A549 (cell line): Measurements from ENCODE around the gene ZBTB47. TPM values are rescaled to one million over a fixed set of nuclear protein-coding genes. Genes with fewer than 3 reads are reported as not detected.
A peak's percentile ranks its signal among the peaks of the same experiment; 100 is the strongest.

Experiments
- ATAC-seq, 2 experiments: fragments of 200-7000 bp in 1 of 2; fragments of >200 bp in 1 of 2; cut with Nextera tagmentation in 1 of 2; cut with Tn5 transposase in 1 of 2; 3 replicates each; pipeline versions ENCODE4 v1.8.0 to v1.9.1; 2018 to 2020; ENCODE audit warnings: mild to moderate bottlenecking in 1 of 2, moderate library complexity in 1 of 2
- CTCF ChIA-PET: fragments of 300-600 bp; sonication (Branson Sonifier 250); formaldehyde crosslinking; extraction: SDS; loops from one replicate; lab custom pipeline; 2021; ENCODE audit warnings: antibody characterized with exemption, inconsistent platforms; lab: Yijun Ruan, JAX
- POLR2A ChIA-PET: fragments of 350-600 bp; formaldehyde crosslinking; extraction: SDS; loops from one replicate; lab custom pipeline; 2021; ENCODE audit warnings: antibody characterized with exemption, inconsistent platforms; lab: Yijun Ruan, JAX
- DNase-seq, 2 experiments: peaks; one replicate each; pipeline versions ENCODE4 v3.0.0 to v3.0.0-alpha.2; 2011 to 2016; ENCODE audit warnings: low read depth in 1 of 2, low spot score in 1 of 2
- FAIRE-seq: peaks from 2 replicates; lab custom pipeline; 2011; peaks lifted over from hg19 to GRCh38; lab: Jason Lieb, UNC
- H3K27ac ChIP-seq, 2 experiments: fragments of >200 bp; sonication (Bioruptor Twin); formaldehyde crosslinking; 3 replicates each; pipeline ENCODE4 v1.5.1; 2016 to 2017
- H3K4me1 ChIP-seq: fragments of >200 bp; sonication (Bioruptor Twin); formaldehyde crosslinking; 3 replicates; pipeline ENCODE4 v1.6.1; 2016
- H3K4me2 ChIP-seq: fragments of >200 bp; sonication (Bioruptor Twin); formaldehyde crosslinking; 3 replicates; pipeline ENCODE4 v1.6.1; 2016
- H3K4me3 ChIP-seq: fragments of >200 bp; sonication (Bioruptor Twin); formaldehyde crosslinking; 3 replicates; pipeline ENCODE4 v1.5.1; 2016
- H3K9me3 ChIP-seq: fragments of >200 bp; sonication (Bioruptor Twin); formaldehyde crosslinking; 3 replicates; pipeline ENCODE4 v1.6.1; 2016
- ATOH8 ChIP-seq: fragments of 250-450 bp; sonication (Bioruptor Pico); IDR thresholded peaks from 2 replicates; pipeline ENCODE4 v1.5.0; 2020; ENCODE audit warnings: low read depth, mild to moderate bottlenecking, moderate library complexity
- BCL3 ChIP-seq: fragments of >200 bp; sonication (Bioruptor Twin); formaldehyde crosslinking; IDR thresholded peaks from 3 replicates; pipeline ENCODE4 v1.6.1; 2016
- BHLHE40 ChIP-seq: IDR thresholded peaks from 2 replicates; pipeline ENCODE4 v1.6.1; 2012; ENCODE audit warnings: low read depth, low read length, inconsistent platforms
- CHD2 ChIP-seq: fragments of 150-350 bp; IDR thresholded peaks from 2 replicates; pipeline ENCODE4 v1.6.1; 2014; ENCODE audit warnings: low read length; ENCODE audit not compliant: partially characterized antibody
- CHD4 ChIP-seq: fragments of 200-600 bp; sonication (generic); IDR thresholded peaks from 2 replicates; pipeline ENCODE4 v1.6.1; 2016; ENCODE audit warnings: antibody characterized with exemption, mild to moderate bottlenecking, borderline replicate concordance
- CTCF ChIP-seq: fragments of >200 bp; sonication (Bioruptor Twin); formaldehyde crosslinking; IDR thresholded peaks from 3 replicates; pipeline ENCODE4 v1.5.1; 2016
- EHMT2 ChIP-seq: fragments of 200-600 bp; sonication (generic); IDR thresholded peaks from 2 replicates; pipeline ENCODE4 v1.6.1; 2016; ENCODE audit warnings: antibody characterized with exemption, low read depth, mild to moderate bottlenecking, moderate library complexity
- GATA3 ChIP-seq: IDR thresholded peaks from 2 replicates; pipeline ENCODE4 v1.6.1; 2012; ENCODE audit warnings: borderline replicate concordance
- HEYL ChIP-seq: fragments of 250-450 bp; sonication (Bioruptor Pico); IDR thresholded peaks from 2 replicates; pipeline ENCODE4 v1.8.0; 2021; ENCODE audit warnings: mild to moderate bottlenecking, moderate library complexity
- HOXA7 ChIP-seq: fragments of 250-450 bp; sonication (Bioruptor Pico); IDR thresholded peaks from 2 replicates; pipeline ENCODE4 v1.5.0; 2020; ENCODE audit warnings: mild to moderate bottlenecking, moderate library complexity
- HOXB5 ChIP-seq: fragments of 250-450 bp; sonication (Bioruptor Pico); IDR thresholded peaks from 2 replicates; pipeline ENCODE4 v1.5.0; 2020; ENCODE audit warnings: mild to moderate bottlenecking, moderate library complexity
- JUN ChIP-seq, 2 experiments: fragments of >200 bp; sonication (Bioruptor Twin); formaldehyde crosslinking; IDR thresholded peaks; 2 replicates in 1 of 2; 3 replicates in 1 of 2; pipeline ENCODE4 v1.6.1; 2016 to 2017
- JUNB ChIP-seq: fragments of >200 bp; sonication (Bioruptor Twin); formaldehyde crosslinking; IDR thresholded peaks from 2 replicates; pipeline ENCODE4 v1.6.1; 2016
- KDM1A ChIP-seq: fragments of 200-600 bp; sonication (generic); IDR thresholded peaks from 2 replicates; pipeline ENCODE4 v1.6.1; 2016; ENCODE audit warnings: low read depth, mild to moderate bottlenecking
- MYC ChIP-seq: IDR thresholded peaks from 2 replicates; pipeline ENCODE4 v1.6.1; 2012; ENCODE audit warnings: mild to moderate bottlenecking, inconsistent platforms, low read length, improper control_type of control experiment, borderline replicate concordance
- PBX3 ChIP-seq: IDR thresholded peaks from 2 replicates; pipeline ENCODE4 v1.6.1; 2012
- RARB ChIP-seq: fragments of 250-450 bp; sonication (Bioruptor Pico); IDR thresholded peaks from 2 replicates; pipeline ENCODE4 v1.8.0; 2021; ENCODE audit warnings: mild to moderate bottlenecking, moderate library complexity
- RNF2 ChIP-seq: fragments of 200-600 bp; sonication (generic); IDR thresholded peaks from 2 replicates; pipeline ENCODE4 v1.6.1; 2016; ENCODE audit warnings: low read depth, mild to moderate bottlenecking, antibody characterized with exemption, moderate library complexity, borderline replicate concordance
- SMC3 ChIP-seq: fragments of >200 bp; sonication (Bioruptor Twin); formaldehyde crosslinking; IDR thresholded peaks from 3 replicates; pipeline ENCODE4 v1.6.1; 2018; ENCODE audit warnings: inconsistent platforms
- TFCP2L1 ChIP-seq: fragments of 250-450 bp; sonication (Bioruptor Pico); IDR thresholded peaks from 2 replicates; pipeline ENCODE4 v1.5.0; 2021; ENCODE audit warnings: mild to moderate bottlenecking
- ZC3H11A ChIP-seq: fragments of 450-650 bp; IDR thresholded peaks from 2 replicates; pipeline ENCODE4 v1.6.1; 2014; ENCODE audit warnings: antibody characterized with exemption, mild to moderate bottlenecking
- WGBS: methylation state at CpG from one replicate; pipeline ENCODE4 v1.1.6; 2017; ENCODE audit errors: missing lambda C conversion rate; 5-methylcytosine and 5-hydroxymethylcytosine counted together
- polyA plus RNA-seq, 4 experiments: library from polyadenylated mRNA; depleted of rRNA in 3 of 4; stranded (reverse); fragments of >200 nt; fragmentation: RNase III in 1 of 4; extraction: RNeasy Plus Mini Kit Qiagen cat#74134 plus additional on column Dnase treatment in 1 of 4; gene quantifications; 2 replicates in 3 of 4; 3 replicates in 1 of 4; pipeline ENCODE4 v1.2.3, GENCODE V29; 2011 to 2017

The ZBTB47 gene
- polyA plus RNA-seq, 2 of the 4 experiments (the other 2 are of a cell fraction): 2.5 to 6.8 TPM

GRCh38 chr3:42666577-42666998, 13.1 kb downstream of the ZBTB47 start (continued):
- TF ChIP-seq HOXA7 (no peak), GATA3 (no peak), HEYL (CRISPR knock-in tag) (no peak), BHLHE40 (no peak)

GRCh38 chr3:42667096-42667522, 13.6 kb downstream of the ZBTB47 start:
- Histone ChIP-seq H3K4me1 (no peaks in the 10 kb centered on the region), H3K27ac (no peak overlapping the region), H3K4me3 (no peak overlapping the region), H3K4me2 (no peak overlapping the region), H3K9me3 (no peaks in the 10 kb centered on the region)
- TF ChIP-seq JUNB: no peak
- TF ChIP-seq JUN (IDR thresholded peaks at IDR 0.05): no peak
- no peak for TF ChIP-seq MYC
- TF ChIP-seq ZC3H11A: no peak
- TF ChIP-seq PBX3: no peak; the same call in 1 of the 2 replicates
- no peak for TF ChIP-seq CHD2
- no peak for TF ChIP-seq ATOH8 (CRISPR knock-in tag)
- TF ChIP-seq TFCP2L1 (CRISPR knock-in tag): no peak
- TF ChIP-seq EHMT2: no peak
- TF ChIP-seq RARB (CRISPR knock-in tag): no peak
- no peak for TF ChIP-seq RNF2
- TF ChIP-seq CTCF: no peak
- no peak for TF ChIP-seq CHD4
- no peak for TF ChIP-seq KDM1A
- TF ChIP-seq HOXB5 (CRISPR knock-in tag): no peak
- TF ChIP-seq BHLHE40: no peak
- no peak for TF ChIP-seq BCL3
- TF ChIP-seq SMC3: no peak
- CTCF ChIA-PET: no interaction called here
- FAIRE-seq (no peak), ATAC-seq (peak in 1 of 2 experiments; percentile 7; a peak in 1 of 6 replicates), DNase-seq (no peak)
- WGBS: 62% methylated on average over 5 of the region's 7 CpGs
- POLR2A ChIA-PET: no interaction called here
